ENCODE measurements around the gene CCM2.

- TF ChIP-seq CTCF (IDR thresholded peaks at IDR 0.05; ENCODE audit: borderline replicate concordance, extremely low read depth, low read length, poor library complexity, severe bottlenecking) (no peak), EZH2 (IDR thresholded peaks at IDR 0.05; ENCODE audit: borderline replicate concordance, low read depth, low read length, severe bottlenecking) (no peak)
Measured at GRCh38 chr7:45026013-45026412, 26.0 kb downstream of the CCM2 start.

Data from DND-41 (cell line).